Measurements from ENCODE around the gene ANTXRL.

- TF ChIP-seq, protein P1, sequence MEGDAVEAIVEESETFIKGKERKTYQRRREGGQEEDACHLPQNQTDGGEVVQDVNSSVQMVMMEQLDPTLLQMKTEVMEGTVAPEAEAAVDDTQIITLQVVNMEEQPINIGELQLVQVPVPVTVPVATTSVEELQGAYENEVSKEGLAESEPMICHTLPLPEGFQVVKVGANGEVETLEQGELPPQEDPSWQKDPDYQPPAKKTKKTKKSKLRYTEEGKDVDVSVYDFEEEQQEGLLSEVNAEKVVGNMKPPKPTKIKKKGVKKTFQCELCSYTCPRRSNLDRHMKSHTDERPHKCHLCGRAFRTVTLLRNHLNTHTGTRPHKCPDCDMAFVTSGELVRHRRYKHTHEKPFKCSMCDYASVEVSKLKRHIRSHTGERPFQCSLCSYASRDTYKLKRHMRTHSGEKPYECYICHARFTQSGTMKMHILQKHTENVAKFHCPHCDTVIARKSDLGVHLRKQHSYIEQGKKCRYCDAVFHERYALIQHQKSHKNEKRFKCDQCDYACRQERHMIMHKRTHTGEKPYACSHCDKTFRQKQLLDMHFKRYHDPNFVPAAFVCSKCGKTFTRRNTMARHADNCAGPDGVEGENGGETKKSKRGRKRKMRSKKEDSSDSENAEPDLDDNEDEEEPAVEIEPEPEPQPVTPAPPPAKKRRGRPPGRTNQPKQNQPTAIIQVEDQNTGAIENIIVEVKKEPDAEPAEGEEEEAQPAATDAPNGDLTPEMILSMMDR (IDR thresholded peaks at IDR 0.05), result no peak
- TF ChIP-seq EP300 (IDR thresholded peaks at IDR 0.05) (no peak), POLR2AphosphoS5 (IDR thresholded peaks at IDR 0.05) (no peak)
Observed at GRCh38 chr10:46277840-46278239, 9.0 kb upstream of the ANTXRL start.

All from suprapubic skin (tissue), 4 donors.